Uterus (tissue), 2 donors: ENCODE results near the gene ANKRD11.

Experiments used
- POLR2A ChIP-seq, 2 donors: fragments of 450-650 bp; IDR thresholded peaks; one replicate each; pipeline ENCODE4 v1.6.1; 2016; ENCODE audit warnings: antibody characterized with exemption in 2 of 2, mild to moderate bottlenecking in 1 of 2, moderate library complexity in 1 of 2
- TF ChIP-seq, protein P1 (sequence below), 4 experiments: fragments of 200-600 bp in 2 of 4; fragments of 450-650 bp in 2 of 4; sonication (generic) in 2 of 4; IDR thresholded peaks; one replicate each; pipeline ENCODE4 v1.5.1; 2016 to 2019; ENCODE audit warnings: antibody characterized with exemption in 4 of 4, mild to moderate bottlenecking in 2 of 4, moderate library complexity in 1 of 4

DNA sequence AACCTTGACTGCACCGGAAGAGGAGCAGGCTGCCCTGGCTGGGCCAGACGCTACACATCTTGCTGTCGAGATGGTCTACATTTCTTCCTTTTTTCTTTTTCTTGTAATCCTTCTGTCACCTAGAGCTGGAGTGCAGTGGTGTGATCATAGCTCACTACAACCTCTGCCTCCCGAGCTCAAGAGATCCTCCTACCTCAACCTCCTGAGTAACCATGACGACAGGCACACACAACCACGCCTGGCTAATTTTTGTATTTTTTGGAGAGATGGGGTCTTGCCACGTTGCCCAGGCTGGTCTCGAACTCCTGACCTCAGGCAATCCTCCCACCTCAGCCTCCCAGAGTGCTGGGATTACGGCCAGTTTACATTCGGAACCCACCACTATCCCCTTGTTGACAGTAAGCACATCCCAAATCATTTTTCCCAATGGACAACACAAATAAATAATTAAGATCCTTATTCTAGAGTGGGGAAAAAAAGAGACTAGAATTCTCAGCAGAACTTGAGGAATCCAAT, 79.0 kb downstream of the ANKRD11 start:
- no peak for TF ChIP-seq POLR2A (IDR thresholded peaks at IDR 0.05)
- TF ChIP-seq, protein P1, sequence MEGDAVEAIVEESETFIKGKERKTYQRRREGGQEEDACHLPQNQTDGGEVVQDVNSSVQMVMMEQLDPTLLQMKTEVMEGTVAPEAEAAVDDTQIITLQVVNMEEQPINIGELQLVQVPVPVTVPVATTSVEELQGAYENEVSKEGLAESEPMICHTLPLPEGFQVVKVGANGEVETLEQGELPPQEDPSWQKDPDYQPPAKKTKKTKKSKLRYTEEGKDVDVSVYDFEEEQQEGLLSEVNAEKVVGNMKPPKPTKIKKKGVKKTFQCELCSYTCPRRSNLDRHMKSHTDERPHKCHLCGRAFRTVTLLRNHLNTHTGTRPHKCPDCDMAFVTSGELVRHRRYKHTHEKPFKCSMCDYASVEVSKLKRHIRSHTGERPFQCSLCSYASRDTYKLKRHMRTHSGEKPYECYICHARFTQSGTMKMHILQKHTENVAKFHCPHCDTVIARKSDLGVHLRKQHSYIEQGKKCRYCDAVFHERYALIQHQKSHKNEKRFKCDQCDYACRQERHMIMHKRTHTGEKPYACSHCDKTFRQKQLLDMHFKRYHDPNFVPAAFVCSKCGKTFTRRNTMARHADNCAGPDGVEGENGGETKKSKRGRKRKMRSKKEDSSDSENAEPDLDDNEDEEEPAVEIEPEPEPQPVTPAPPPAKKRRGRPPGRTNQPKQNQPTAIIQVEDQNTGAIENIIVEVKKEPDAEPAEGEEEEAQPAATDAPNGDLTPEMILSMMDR (IDR thresholded peaks at IDR 0.05) = no peak
